Left lung (tissue), 10 donors: Measurements from ENCODE around the gene WDR35. TPM values are rescaled to one million over a fixed set of nuclear protein-coding genes. Genes with fewer than 3 reads are reported as not detected.

Source experiments
- ATAC-seq: fragments of 200-7000 bp; cut with Tn5 transposase; one replicate; pipeline ENCODE4 v1.9.1; 2020; ENCODE audit warnings: moderate library complexity
- DNase-seq, 4 donors: peaks; one replicate each; pipeline ENCODE4 v3.0.0-alpha.2; 2013 to 2020
- H3K27ac ChIP-seq, 2 donors: fragments of 200-600 bp; sonication (generic) in 1 of 2; one replicate each; pipeline versions ENCODE4 v1.5.0 to v1.8.0; 2020 to 2021
- H3K27me3 ChIP-seq, 2 donors: fragments of 200-600 bp; sonication (generic) in 1 of 2; one replicate each; pipeline versions ENCODE4 v1.5.0 to v1.8.0; 2020 to 2021
- H3K36me3 ChIP-seq, 2 donors: fragments of 200-600 bp; sonication (generic) in 1 of 2; one replicate each; pipeline versions ENCODE4 v1.5.0 to v1.8.0; 2020 to 2021
- H3K4me1 ChIP-seq, 2 donors: fragments of 200-600 bp; one replicate each; pipeline ENCODE4 v1.8.0; 2021
- H3K4me3 ChIP-seq, 2 donors: fragments of 200-600 bp; sonication (generic) in 1 of 2; one replicate each; pipeline versions ENCODE4 v1.5.0 to v1.8.0; 2020 to 2021; ENCODE audit warnings: mild to moderate bottlenecking in 1 of 2
- H3K9me3 ChIP-seq, 2 donors: fragments of 200-600 bp; sonication (generic) in 1 of 2; one replicate each; pipeline versions ENCODE4 v1.5.0 to v1.8.0; 2020 to 2021
- intact Hi-C, 2 donors: fragments of 100-400 bp; cut with DNase I; formaldehyde crosslinking; loops; one replicate each; pipeline versions ENCODE4 v1.11.2 to v1.14.2; 2022
- polyA plus RNA-seq, 6 donors: library from polyadenylated mRNA; unstranded; fragments of 120-200 nt; gene quantifications; one replicate each; pipeline ENCODE4 v1.2.1, GENCODE V29; 2013; ENCODE audit not compliant: insufficient read length in 6 of 6
- total RNA-seq, 2 donors: library from RNA; stranded (reverse); fragmentation: NEBNext Ultra II Directional; extraction: Animal tissue kit (Norgen Biotek cat#: 25700); gene quantifications; one replicate each; pipeline ENCODE4 v1.2.1, GENCODE V29; 2021
- TF ChIP-seq, protein P1 (sequence below), 2 donors: fragments of 200-600 bp; sonication (generic) in 1 of 2; IDR thresholded peaks; one replicate each; pipeline versions ENCODE4 v1.5.0 to v1.8.0; 2021; ENCODE audit warnings: antibody characterized with exemption in 2 of 2
- donor health status: DM: no; HTN: yes; CAD: no.
- donor health status: DM: no; HTN: no; CAD: no.

WDR35 gene
- total and polyA plus RNA-seq, 8 donors, result 8.0 to 32.3 (median 27.7) TPM

DNA sequence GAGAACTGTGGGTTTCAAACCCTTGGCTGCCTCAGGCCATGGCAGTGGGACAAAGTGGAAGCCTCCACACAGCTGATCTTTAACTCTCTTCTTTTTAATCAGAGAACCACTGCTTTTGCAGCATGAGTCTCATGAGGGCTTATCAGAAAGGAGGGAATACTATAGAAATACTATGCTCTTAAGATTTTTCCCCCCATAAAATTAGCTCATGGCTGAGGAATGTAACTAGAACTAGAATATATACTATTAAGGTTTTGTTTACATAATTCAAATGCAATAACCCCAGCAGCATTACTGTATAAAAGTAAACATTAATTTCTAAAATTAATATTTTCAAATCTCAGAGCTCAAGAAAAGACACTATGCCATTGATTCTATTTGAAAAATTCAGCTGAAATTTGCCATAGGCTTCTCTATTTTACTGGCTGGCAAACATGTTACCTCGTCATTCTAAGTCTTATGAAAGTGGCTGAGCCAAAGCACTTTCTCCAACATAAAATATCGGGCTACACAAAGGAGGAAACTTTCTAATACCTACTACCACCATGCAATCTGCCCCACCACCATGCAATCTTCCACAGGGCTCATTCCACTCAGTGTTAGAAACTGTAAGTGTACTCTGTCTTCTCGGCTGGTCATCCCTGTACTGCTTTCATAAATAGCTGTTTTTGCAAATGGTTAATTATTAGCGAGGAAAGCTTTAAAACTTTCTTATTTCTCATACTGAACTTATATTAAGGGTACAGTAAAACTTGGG lies 42.5 kb downstream of the WDR35 start:
- no peak for DNase-seq
- no peaks in the 10 kb centered on the region for H3K36me3 ChIP-seq
- H3K27me3 ChIP-seq, result no peaks in the 10 kb centered on the region
- no peaks in the 10 kb centered on the region for H3K9me3 ChIP-seq
- no peak overlapping the region for H3K4me3 ChIP-seq
- no peak overlapping the region for H3K27ac ChIP-seq
- TF ChIP-seq, protein P1, sequence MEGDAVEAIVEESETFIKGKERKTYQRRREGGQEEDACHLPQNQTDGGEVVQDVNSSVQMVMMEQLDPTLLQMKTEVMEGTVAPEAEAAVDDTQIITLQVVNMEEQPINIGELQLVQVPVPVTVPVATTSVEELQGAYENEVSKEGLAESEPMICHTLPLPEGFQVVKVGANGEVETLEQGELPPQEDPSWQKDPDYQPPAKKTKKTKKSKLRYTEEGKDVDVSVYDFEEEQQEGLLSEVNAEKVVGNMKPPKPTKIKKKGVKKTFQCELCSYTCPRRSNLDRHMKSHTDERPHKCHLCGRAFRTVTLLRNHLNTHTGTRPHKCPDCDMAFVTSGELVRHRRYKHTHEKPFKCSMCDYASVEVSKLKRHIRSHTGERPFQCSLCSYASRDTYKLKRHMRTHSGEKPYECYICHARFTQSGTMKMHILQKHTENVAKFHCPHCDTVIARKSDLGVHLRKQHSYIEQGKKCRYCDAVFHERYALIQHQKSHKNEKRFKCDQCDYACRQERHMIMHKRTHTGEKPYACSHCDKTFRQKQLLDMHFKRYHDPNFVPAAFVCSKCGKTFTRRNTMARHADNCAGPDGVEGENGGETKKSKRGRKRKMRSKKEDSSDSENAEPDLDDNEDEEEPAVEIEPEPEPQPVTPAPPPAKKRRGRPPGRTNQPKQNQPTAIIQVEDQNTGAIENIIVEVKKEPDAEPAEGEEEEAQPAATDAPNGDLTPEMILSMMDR (IDR thresholded peaks at IDR 0.05), result no peak
- ATAC-seq, result no peak
- intact Hi-C loops, result no loop called here
- no peaks in the 10 kb centered on the region for H3K4me1 ChIP-seq

DNA sequence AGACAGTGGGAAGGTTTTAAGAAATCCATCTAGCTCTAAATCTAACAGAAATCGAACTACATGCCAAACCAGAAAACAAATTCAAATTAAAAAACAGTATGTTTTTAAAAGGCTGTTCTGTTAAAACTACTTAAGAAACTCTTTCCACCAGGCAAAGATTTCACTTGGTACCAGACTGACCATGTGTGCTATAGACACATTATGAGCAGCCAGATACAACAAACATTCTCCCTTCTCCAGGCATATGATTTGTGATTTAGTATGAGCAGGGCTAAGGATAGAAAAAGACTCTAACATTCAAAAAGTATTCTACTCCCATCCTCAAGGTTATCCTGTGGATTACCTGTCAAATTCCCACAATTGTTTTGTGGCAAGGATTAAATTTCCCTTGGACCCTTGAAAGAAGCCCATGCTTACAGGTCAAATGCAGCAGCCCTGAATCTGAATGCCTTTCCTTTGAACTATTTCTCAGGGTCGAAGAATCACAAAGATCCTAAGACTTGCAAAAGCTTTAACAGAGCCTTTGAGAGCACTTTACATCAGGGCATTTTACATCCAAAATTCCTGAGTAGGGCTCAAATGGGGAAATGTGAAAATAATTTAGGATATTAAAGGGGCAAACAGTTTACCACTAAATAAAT lies 45.6 kb downstream of the WDR35 start:
- intact Hi-C loops, result no loop called here
- Histone ChIP-seq H3K4me1 (no peaks in the 10 kb centered on the region), H3K4me3 (no peak overlapping the region), H3K27me3 (no peaks in the 10 kb centered on the region), H3K9me3 (no peaks in the 10 kb centered on the region), H3K27ac (no peak overlapping the region), H3K36me3 (no peaks in the 10 kb centered on the region)
- no peak for ATAC-seq
- TF ChIP-seq, protein P1 (IDR thresholded peaks at IDR 0.05), result no peak
- no peak for DNase-seq

DNA sequence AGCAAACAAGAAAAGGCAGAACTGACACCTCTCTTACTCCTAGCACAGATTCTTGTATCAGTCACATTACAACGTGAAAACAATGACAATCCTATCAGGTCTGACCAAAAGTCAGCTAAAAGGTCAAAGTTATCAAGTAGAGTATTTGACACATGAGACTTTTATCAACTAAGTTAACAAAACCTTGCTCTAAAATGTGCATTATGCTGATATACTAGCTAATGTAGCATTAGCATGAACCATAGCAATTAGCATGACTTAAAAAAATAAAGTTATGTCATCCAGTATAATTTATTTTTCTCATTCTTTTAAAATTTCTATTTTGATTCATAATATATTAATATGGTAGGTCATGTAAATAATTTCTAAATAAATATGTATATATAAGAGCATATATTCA lies 46.7 kb downstream of the WDR35 start:
- DNase-seq (no peak), ATAC-seq (no peak)
- no peak overlapping the region for H3K27ac ChIP-seq
- intact Hi-C loops, result no loop called here
- H3K4me1 ChIP-seq, result no peaks in the 10 kb centered on the region
- no peaks in the 10 kb centered on the region for H3K36me3 ChIP-seq
- no peaks in the 10 kb centered on the region for H3K9me3 ChIP-seq
- H3K27me3 ChIP-seq, result no peaks in the 10 kb centered on the region
- TF ChIP-seq, protein P1 (IDR thresholded peaks at IDR 0.05), result no peak
- H3K4me3 ChIP-seq, result no peak overlapping the region

- TF ChIP-seq, protein P1 (IDR thresholded peaks at IDR 0.05), result no peak
- no peaks in the 10 kb centered on the region for H3K9me3 ChIP-seq
- H3K27me3 ChIP-seq, result no peaks in the 10 kb centered on the region
- peaks cover 0 to 9% of the 10 kb centered on the region in 2 donors for H3K36me3 ChIP-seq
- H3K4me3 ChIP-seq, result no peak overlapping the region
- no peak for ATAC-seq
- intact Hi-C loops, result no loop called here
- H3K27ac ChIP-seq, result no peak overlapping the region
- no peak for DNase-seq
- H3K4me1 ChIP-seq, result no peaks in the 10 kb centered on the region
These were observed 47.7 kb downstream of the WDR35 start for GRCh38 chr2:19942199-19942598.

GRCh38 chr2:19937004-19937403 lies 52.9 kb downstream of the WDR35 start:
- intact Hi-C loops, result no loop called here
- no peak for DNase-seq
- H3K9me3 ChIP-seq, result no peaks in the 10 kb centered on the region
- no peak overlapping the region for H3K27ac ChIP-seq
- no peaks in the 10 kb centered on the region for H3K27me3 ChIP-seq
- no peak for ATAC-seq
- H3K36me3 ChIP-seq, result peaks cover 0 to 20% of the 10 kb centered on the region in 2 donors
- TF ChIP-seq, protein P1 (IDR thresholded peaks at IDR 0.05), result no peak
- H3K4me1 ChIP-seq, result no peaks in the 10 kb centered on the region
- H3K4me3 ChIP-seq, result no peak overlapping the region
